ENCODE results near the gene AVL9. TPM values are rescaled to one million over a fixed set of nuclear protein-coding genes. Genes with fewer than 3 reads are reported as not detected.

AVL9 gene
- total and polyA plus RNA-seq, 9 of the 15 experiments (the other 6 are each of a cell fraction or from before 2014, with no cell fraction given), result 6.4 to 66.2 (median 30.1) TPM

GRCh38 chr7:32490127-32490796 lies 5.0 kb upstream of the AVL9 start, which contains the start of gene LSM5 (continued):
- TF ChIP-seq EHMT2 (IDR thresholded peaks at IDR 0.05) (peak; percentile 84; the same call in 1 of the 2 replicates), HLTF (IDR thresholded peaks at IDR 0.05) (peak; percentile 79; the same call in 1 of the 2 replicates), CHD1 (IDR thresholded peaks at IDR 0.05; ENCODE audit: low read length) (peak; percentile 31), PHF8 (IDR thresholded peaks at IDR 0.05; ENCODE audit: borderline replicate concordance, low read length) (peak; percentile 98), SMARCE1 (IDR thresholded peaks at IDR 0.05) (peak; percentile 55; the same call in 1 of the 2 replicates), ZNF121 (CRISPR knock-in tag; conservative IDR thresholded peaks at IDR 0.05) (no peak), FOXJ2 (tag; IDR thresholded peaks at IDR 0.05) (0 out of 2 replicates have a peak, but pooled peaks have one; percentile 62), PKNOX1 (IDR thresholded peaks at IDR 0.05) (peak; percentile 71), ZNF224 (CRISPR knock-in tag; IDR thresholded peaks at IDR 0.05) (no peak), NEUROD1 (IDR thresholded peaks at IDR 0.05; ENCODE audit: borderline replicate concordance, low read depth, low read length, partially characterized antibody) (peak; percentile 88), SIN3B (IDR thresholded peaks at IDR 0.05; ENCODE audit: low read depth) (peak; percentile 97), L3MBTL2 (IDR thresholded peaks at IDR 0.05) (peak; percentile 79), SRSF7 (optimal IDR thresholded peaks at IDR 0.05; ENCODE audit: low read depth, low read length) (no peak), ZNF766 (CRISPR knock-in tag; conservative IDR thresholded peaks at IDR 0.05) (peak; percentile 85), DMBX1 (CRISPR knock-in tag; IDR thresholded peaks at IDR 0.05; ENCODE audit: borderline replicate concordance) (peak; percentile 57; the same call in 1 of the 2 replicates), SUPT5H (IDR thresholded peaks at IDR 0.05) (peak; percentile 88), KDM1A (IDR thresholded peaks at IDR 0.05) (no peak)
- TF ChIP-seq, protein P1, sequence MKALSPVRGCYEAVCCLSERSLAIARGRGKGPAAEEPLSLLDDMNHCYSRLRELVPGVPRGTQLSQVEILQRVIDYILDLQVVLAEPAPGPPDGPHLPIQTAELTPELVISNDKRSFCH (CRISPR knock-in tag; IDR thresholded peaks at IDR 0.05), result no peak
- TF ChIP-seq, protein P1 (tag; IDR thresholded peaks at IDR 0.05), result peak; percentile 89

Data from K562 (cell line).